Lung microvascular endothelial cell (primary cell): ENCODE data around the gene MINK1. TPM values are rescaled to one million over a fixed set of nuclear protein-coding genes. Genes with fewer than 3 reads are reported as not detected.
"Not testable (repeated sequence)": the region's sequence is repeated elsewhere in the genome, so short reads cannot be mapped to it uniquely, and the experiment has no call there.

Source experiments
- DNase-seq, 2 donors: peaks; one replicate each; pipeline versions ENCODE4 v3.0.0 to v3.0.0-alpha.2; 2010; ENCODE audit warnings: low read depth in 2 of 2
- total RNA-seq: library from RNA; depleted of rRNA; stranded (reverse); fragments of >200 nt; gene quantifications from 2 replicates; pipeline ENCODE4 v1.2.1, GENCODE V29; 2014

Gene MINK1
- total RNA-seq, 1 donor from 2014 or later = 26.0 TPM

GRCh38 chr17:4846635-4847390 lies 13.7 kb downstream of the MINK1 start:
- no peak for DNase-seq

DNA sequence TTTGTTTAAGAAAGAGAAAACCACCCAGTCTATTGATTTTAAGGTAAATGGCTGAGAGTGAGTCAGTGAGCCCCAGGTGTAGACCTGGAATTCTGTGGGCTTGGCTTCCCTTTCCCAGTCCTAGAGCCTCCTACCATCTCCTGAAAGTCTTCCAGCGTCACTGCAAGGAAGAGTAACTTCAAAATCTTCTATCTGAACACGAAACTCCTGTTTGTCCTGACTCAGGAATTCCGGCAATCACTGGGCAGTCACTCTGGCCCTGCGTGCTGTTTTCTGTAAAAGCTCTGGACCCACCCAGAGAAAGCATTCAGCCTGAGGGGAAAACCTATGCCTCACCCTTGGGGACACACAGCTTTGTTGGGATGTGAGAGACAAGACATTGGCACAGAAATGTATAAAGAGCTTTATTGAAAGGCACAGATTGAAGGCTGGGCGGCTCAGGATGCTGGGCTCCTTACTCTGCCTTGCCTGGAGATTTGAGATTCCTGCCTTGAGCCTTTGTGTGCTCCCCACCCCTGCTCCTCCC lies 15.9 kb downstream of the MINK1 start:
- DNase-seq = no peak

- no peak for DNase-seq
Observed at GRCh38 chr17:4850246-4850645, 17.1 kb downstream of the MINK1 start.

DNA sequence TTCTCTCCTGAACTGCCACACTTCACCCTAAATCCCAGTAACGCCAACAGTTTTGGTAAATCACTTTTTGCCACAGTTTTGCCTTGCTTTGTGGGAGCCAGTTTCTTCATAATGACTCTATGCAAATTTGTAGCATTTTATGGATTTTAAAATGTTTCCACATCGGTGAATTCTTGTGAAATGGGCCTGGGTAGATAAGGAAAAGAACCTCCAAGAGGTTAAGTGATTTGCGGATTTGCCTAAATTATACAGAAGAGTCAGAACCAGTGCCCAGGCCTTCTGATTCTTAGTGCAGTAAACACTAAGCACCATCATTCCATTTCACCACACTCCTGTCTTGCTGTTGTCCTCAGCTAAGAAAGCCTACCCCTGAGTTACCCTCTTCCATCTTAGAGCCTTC lies 17.9 kb downstream of the MINK1 start:
- no peak for DNase-seq

DNA sequence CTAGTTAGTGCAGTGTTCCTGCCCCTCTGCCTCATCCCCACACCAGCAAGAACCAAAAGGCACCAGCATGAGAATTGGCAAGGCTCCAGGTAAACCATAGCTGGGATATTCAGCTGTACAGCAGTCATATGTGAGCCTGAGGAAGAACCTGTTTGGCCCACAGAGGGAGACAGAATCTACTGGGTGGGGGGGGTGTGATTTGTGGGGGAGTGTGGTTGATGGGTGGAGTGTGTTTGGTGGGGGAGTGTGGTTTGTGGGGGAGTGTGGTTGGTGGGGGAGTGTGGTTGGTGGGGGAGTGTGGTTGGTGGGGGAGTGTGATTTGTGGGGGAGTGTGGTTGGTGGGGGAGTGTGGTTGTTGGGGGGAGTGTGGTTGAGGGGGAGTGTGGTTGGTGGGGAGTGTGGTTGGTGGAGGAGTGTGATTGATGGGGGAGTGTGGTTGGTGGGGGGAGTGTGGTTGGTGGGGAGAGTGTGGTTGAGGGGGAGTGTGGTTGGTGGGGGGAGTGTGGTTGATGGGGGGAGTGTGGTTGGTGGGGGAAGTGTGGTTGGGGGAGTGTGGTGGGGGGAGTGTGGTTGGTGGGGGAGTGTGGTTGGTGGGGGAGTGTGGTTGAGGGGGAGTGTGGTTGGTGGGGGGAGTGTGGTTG lies 19.5 kb downstream of the MINK1 start:
- DNase-seq = peak; percentile 61 to 84

DNA sequence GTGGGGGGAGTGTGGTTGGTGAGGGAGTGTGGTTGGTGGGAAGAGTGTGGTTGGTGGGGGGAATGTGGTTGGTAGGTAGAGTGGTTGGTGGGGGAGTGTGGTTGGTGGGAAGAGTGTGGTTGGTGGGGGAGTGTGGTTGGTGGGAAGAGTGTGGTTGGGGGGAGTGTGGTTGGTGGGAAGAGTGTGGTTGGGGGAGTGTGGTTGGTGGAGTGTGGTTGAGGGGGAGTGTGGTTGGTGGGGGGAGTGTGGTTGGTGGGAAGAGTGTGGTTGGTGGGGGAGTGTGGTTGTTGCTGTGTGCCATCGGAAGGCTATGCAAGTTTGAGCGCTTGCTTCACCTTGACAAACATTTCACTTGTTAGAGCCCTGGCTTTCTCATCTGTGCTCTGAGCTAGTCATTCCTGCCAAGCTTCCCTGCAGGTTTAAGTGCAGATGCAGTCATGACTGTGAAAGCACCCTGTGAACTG lies 20.1 kb downstream of the MINK1 start:
- no peak for DNase-seq

DNA sequence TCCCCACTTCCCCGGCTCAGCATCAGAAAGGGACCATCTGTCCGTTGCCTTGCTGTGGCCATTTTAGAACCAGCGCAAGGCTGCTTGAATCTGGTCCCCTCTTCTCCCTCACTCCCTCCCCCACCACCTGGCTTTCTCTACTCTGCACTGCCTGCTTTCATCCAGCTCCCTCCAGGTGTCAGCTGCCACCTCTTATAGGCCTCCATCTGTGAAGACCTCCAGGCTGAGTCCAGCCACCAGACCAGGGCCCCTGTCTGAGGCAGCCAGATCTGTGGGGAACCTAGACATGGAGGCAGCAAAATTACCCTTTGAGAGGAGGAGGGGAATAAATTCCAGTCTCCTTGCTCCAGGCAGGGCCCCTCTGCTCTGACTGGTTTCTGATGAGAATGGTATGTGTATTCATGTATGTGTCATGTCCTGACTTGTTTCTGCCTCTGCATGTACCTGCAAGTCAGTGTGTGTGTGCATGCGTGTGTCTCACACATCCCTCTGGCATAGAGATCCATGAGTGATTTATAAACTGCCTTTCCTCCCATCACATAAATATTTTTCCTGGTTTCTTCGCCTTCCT lies 21.1 kb downstream of the MINK1 start:
- peak; percentile 39 to 47 for DNase-seq

- peak in 1 of 2 donors; percentile 37 for DNase-seq
Observed at GRCh38 chr17:4856271-4856936, 23.3 kb downstream of the MINK1 start.

DNA sequence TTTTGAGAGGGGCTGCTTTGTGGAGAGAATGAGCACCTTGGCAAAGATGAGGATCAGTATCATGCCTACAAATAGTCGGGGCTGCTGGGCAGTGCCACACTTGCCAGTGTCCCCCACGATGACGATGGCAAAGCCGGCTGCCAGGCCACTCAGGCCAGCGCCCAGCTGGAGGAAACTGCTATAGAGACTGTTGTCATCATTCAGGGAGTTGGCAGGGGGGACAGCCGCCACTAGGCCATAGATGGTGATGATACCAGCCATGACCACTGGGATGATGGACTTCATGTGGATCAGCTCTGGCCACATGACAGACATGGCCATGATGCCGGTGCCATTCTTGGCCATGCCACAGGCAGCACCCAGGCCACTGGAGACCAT lies 23.8 kb downstream of the MINK1 start:
- peak in 1 of 2 donors; percentile 33 for DNase-seq

- not testable (repeated sequence) for DNase-seq
Observed at GRCh38 chr17:4857347-4857746, 24.2 kb downstream of the MINK1 start.

DNA sequence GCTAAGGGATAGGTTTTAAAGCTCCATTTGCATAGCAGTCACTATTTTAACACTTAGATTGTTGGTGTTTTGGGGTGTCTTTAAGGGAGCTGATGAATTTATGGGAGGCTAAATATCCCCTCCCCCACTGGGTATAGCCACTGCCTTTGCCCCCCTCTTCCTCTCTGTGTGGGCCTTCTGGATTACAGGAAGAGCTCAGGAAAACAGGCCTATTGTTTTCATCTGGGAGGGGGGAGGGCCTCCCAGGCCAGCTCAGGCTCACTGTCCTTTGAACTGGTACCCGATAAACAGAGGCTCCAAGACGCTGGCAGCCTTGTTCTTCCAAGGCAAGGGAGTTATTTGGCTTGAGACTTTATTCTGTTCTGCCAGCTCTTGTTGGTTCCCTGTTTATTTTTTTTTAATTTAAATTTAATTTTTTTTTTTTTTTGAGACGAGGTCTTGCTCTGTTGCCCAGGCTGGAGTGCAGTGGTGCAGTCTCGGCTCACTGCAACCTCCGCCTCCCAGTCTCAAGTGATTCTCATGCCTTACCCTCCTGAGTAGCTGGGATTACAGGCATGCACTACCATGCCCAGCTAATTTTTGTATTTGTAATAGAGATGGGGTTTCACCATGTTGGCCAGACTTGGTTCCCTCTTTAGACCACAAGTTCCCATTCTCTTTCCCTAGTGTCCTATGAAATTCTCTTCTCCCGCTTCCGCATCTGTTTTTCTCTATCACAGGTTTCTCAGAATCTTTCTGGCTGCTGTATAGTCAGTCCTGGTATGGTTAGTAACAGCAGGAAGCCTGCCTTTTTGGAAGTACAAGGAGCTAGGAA lies 25.1 kb downstream of the MINK1 start:
- peak; percentile 83 to 85 for DNase-seq

GRCh38 chr17:4858882-4859260 lies 25.7 kb downstream of the MINK1 start:
- peak; percentile 56 to 70 for DNase-seq

DNA sequence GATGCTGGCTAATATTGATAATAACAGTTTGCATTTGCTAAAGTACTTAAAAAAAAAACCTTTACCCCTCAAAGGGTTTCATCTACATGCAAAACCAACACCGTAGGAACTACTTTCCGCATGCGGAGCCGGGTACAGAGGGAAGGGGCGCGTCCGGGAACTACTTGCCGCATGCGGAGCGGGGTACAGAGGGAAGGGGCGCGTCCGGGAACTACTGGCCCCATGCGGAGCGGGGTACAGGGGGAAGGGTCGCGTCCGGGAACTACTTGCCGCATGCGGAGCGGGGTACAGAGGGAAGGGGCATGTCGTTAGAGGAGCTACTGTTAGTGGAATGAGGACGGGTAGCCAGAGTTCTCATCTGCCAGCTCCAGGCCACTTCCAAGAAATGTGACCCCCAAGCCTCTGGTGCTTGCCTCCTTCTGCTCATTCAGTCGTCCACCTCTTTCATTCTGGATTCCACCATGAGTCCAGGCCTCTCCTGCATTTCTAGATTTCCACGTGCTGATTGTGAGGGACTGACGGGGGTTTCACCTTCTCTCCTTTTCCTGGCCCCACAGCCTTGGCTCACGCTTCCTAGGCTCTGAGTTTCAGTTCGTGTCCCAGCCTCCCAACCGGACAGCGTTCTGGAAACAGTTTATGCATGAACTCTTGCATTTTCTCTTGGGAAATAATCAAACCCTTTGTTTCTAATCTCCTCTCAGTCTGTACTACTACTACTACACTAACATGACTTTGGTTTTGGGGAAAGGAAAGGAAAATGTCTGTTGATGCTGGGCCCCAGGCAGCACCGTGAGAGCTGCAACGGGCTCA lies 26.9 kb downstream of the MINK1 start:
- DNase-seq = peak in 1 of 2 donors; percentile 33

- no peak for DNase-seq
Observed at GRCh38 chr17:4860651-4861050, 27.5 kb downstream of the MINK1 start.

DNA sequence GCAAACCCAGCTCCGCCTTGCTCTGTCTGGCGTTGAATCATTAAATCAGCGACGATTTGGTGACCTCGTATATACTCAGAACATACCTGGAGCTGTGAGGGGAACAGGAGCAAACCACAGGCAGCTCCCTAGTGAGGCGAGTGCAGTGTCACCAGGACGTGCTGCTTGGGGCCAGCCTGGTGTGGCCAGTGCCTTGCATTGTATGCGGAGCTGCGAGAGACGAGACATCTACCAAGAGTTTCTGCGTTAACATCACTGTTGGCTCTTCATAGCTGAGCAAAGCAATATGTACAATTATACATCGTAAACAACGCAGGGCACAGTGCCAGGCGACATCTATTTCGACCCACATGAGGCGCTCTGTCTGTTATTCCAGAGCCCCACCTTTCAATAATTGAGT lies 27.9 kb downstream of the MINK1 start:
- no peak for DNase-seq

DNA sequence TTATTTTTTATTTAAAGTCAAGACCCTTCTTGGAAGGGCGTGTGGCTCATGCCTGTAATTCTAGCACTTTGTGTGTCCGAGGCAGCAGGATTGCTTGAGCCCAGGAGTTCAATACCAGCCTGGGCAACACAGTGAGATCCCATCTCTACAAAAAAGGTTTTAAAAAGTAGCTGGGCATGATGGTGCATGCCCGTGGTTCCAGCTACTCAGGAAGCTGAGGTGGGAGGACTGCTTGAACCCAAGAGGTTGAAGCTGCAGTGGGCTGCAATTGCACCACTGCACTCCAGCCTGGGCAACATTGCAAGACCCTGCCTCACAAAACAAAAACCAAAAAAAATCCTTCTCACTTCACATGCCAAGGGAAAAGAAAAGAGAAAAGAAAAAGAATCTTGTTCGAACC lies 29.6 kb downstream of the MINK1 start:
- DNase-seq = no peak

DNA sequence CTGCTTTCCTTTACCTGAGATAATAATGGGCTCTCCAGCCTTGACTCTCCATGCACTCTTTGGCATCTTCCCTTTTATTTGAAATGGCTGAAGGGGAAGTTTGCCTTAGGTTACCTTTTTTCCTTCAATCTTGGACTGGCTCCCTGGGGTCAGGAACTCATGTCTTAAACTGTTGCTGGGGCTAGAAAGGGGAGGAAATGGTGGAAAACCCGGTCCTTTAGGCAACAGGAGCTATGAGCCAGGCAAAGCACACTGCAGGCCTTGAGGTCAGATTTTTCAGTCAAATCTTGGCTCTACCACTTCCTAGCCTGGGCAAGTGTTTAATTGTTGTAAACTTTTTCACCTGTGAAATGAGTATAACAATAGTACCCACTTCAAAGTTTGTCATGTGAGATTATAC lies 30.2 kb downstream of the MINK1 start:
- no peak for DNase-seq

GRCh38 chr17:4867535-4867934 lies 34.4 kb downstream of the MINK1 start:
- DNase-seq = not testable (repeated sequence)

DNA sequence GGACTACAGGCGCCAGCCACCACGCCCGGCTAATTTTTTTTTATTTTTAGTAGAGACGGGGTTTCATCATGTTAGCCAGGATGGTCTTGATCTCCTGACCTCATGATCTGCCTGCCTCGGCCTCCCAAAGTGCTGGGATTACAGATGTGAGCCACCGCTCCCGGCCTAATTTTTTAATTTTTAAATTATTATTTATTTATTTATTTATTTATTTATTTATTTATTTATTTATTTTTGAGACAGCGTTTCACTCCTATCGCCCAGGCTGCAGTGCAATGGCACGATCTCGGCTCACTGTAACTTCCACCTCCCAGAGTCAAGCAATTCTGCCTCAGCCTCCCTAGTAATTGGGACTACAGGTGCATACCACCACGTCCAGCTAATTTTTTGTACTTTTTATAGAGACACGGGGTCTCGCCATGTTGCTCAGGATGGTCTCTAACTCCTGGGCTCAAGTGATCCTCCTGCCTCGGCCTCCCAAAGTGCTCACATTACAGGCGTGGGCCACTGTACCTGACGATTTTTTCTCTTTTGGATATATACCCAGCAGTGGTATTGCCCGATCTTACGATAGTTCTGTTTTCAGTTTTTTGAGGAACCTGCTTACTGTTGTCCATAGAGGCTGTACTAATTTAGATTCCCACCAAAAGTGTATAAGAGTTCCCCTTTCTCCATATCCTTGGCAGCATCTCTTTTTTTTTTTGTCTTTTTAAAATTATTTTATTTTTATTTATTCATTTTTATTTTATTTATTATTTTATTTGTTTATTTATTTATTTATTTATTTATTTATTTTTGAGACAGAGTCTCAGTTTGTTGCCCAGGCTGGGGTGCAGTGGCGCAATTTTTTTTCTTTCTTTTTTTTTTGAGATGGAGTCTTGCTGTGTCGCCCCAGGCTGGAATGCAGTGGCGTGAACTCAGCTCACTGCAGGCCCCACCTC lies 36.2 kb downstream of the MINK1 start:
- DNase-seq = not testable (repeated sequence)
